Measurements from ENCODE around the gene POU2AF3.

DNA sequence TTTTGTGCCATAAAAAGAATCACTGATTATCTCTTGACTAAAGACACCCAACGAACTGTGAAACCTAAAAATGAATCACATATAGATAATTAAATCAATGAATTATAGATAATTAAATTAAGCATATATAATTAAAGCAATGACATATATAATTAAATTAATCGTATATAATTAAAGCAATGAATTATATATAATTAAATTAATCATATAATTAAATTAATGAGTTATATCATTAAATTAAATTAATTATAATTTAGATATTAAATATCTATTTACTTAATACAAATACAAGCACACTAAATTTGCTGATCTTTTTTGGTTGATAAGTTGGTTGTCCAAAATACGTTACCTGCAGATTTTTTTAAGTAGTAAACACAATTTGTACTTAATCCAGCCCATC is 49.8 kb downstream of the POU2AF3 start:
- TF ChIP-seq, protein P1, sequence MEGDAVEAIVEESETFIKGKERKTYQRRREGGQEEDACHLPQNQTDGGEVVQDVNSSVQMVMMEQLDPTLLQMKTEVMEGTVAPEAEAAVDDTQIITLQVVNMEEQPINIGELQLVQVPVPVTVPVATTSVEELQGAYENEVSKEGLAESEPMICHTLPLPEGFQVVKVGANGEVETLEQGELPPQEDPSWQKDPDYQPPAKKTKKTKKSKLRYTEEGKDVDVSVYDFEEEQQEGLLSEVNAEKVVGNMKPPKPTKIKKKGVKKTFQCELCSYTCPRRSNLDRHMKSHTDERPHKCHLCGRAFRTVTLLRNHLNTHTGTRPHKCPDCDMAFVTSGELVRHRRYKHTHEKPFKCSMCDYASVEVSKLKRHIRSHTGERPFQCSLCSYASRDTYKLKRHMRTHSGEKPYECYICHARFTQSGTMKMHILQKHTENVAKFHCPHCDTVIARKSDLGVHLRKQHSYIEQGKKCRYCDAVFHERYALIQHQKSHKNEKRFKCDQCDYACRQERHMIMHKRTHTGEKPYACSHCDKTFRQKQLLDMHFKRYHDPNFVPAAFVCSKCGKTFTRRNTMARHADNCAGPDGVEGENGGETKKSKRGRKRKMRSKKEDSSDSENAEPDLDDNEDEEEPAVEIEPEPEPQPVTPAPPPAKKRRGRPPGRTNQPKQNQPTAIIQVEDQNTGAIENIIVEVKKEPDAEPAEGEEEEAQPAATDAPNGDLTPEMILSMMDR (IDR thresholded peaks at IDR 0.05), result no peak
- TF ChIP-seq POLR2AphosphoS5 (IDR thresholded peaks at IDR 0.05) (no peak), EP300 (IDR thresholded peaks at IDR 0.05; ENCODE audit: low read depth) (no peak)
